ENCODE measurements around the gene IGFBP1.
"Not testable (repeated sequence)": the region's sequence is repeated elsewhere in the genome, so short reads cannot be mapped to it uniquely, and the experiment has no call there.

Gene IGFBP1

DNA sequence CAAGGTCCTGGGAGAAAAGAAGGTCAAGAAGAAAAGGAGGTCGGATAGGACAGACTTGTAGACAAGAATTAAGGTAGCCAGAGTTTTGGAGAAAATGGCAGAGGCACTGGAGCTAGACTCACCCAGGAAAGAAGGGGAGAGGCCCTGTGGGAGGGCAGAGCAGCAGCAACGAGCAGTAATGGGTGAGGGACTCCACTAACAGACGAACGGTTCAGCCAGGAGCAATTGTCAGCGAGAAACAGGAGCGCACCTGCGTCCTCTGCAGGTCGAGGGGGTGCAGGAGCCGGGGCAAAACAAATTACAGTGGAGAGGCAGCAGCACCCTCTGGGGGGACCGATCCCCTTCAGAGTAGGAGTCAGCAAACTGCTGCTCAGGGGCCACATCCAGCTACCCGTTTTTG, 51.3 kb downstream of the IGFBP1 start:
- no peak for DNase-seq

- not testable (repeated sequence) for DNase-seq
These were observed 52.0 kb downstream of the IGFBP1 start for GRCh38 chr7:45940237-45940781.

DNA sequence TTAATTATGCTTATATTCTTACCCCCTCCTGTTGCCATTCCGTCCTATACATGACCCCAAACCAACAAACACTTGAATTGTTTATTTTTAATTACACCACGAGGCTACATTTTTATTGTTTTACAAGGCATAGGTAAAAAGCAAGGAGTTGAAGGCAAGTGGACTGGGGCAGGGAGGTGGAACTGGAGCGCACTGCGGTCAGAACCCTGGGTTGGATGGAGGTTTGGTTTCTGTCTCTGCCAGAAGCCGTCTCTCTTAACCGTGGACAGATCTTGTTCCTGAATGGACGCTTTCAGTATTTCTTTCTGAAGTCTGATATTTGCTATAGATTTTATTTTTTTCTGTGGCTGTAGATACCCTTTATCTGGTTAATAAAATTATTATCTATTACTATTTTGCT, 52.7 kb downstream of the IGFBP1 start:
- no peak for DNase-seq

Data from NCI-H446 treated with DMSO at 0.1 percent for 48 hours (cell line).